Large intestine (tissue), 3 donors: ENCODE data around the gene YPEL1. TPM values are rescaled to one million over a fixed set of nuclear protein-coding genes. Genes with fewer than 3 reads are reported as not detected.

Experiments
- DNase-seq, 2 donors: peaks; one replicate each; pipeline versions ENCODE4 v3.0.0 to v3.0.0-alpha.2; 2013
- H3K27ac ChIP-seq: one replicate; pipeline ENCODE4 v1.5.1; 2013; ENCODE audit warnings: low read length
- H3K27me3 ChIP-seq: 2 replicates; pipeline ENCODE4 v1.6.1; 2013; ENCODE audit warnings: low read length; ENCODE audit not compliant: control insufficient read depth, insufficient read depth
- H3K36me3 ChIP-seq: 2 replicates; pipeline ENCODE4 v1.6.1; 2013; ENCODE audit warnings: low read length; ENCODE audit not compliant: control insufficient read depth, insufficient read depth
- H3K4me1 ChIP-seq: one replicate; pipeline ENCODE4 v1.6.1; 2013; ENCODE audit warnings: low read length; ENCODE audit not compliant: control insufficient read depth, insufficient read depth
- H3K4me3 ChIP-seq: one replicate; pipeline ENCODE4 v1.5.1; 2013; ENCODE audit warnings: low read length
- H3K9me3 ChIP-seq: one replicate; pipeline ENCODE4 v1.6.1; 2013; ENCODE audit warnings: mild to moderate bottlenecking, low read depth, low read length, moderate library complexity; ENCODE audit not compliant: control insufficient read depth
- WGBS: methylation state at CpG from one replicate; pipeline ENCODE4 v1.1.5; 2013; ENCODE audit warnings: low lambda C conversion rate; ENCODE audit not compliant: insufficient coverage; 5-methylcytosine and 5-hydroxymethylcytosine counted together
- polyA plus RNA-seq: library from polyadenylated mRNA; unstranded; fragments of 120-200 nt; gene quantifications from one replicate; pipeline ENCODE4 v1.2.1, GENCODE V29; 2013

YPEL1 gene
- polyA plus RNA-seq, 1 donor = 4.1 TPM

- no peaks in the 10 kb centered on the region for H3K9me3 ChIP-seq
- no peak for DNase-seq
- H3K4me3 ChIP-seq = no peak overlapping the region
- no peak overlapping the region for H3K27ac ChIP-seq
- H3K36me3 ChIP-seq = peaks cover 29% of the 10 kb centered on the region
- no peaks in the 10 kb centered on the region for H3K4me1 ChIP-seq
- H3K27me3 ChIP-seq = no peaks in the 10 kb centered on the region
- WGBS = no CpG with 5 or more reads among the region's 6 CpGs
Observed at GRCh38 chr22:21700822-21701221, 34.8 kb downstream of the YPEL1 start.

GRCh38 chr22:21699643-21700042, 36.0 kb downstream of the YPEL1 start:
- Histone ChIP-seq H3K36me3 (peaks cover 41% of the 10 kb centered on the region), H3K9me3 (no peaks in the 10 kb centered on the region), H3K27me3 (no peaks in the 10 kb centered on the region), H3K4me3 (no peak overlapping the region), H3K4me1 (no peaks in the 10 kb centered on the region), H3K27ac (no peak overlapping the region)
- no CpG with 5 or more reads among the region's 3 CpGs for WGBS
- DNase-seq = no peak

GRCh38 chr22:21698430-21699329, 36.9 kb downstream of the YPEL1 start:
- Histone ChIP-seq H3K9me3 (no peaks in the 10 kb centered on the region), H3K36me3 (peaks cover 51% of the 10 kb centered on the region), H3K4me1 (no peaks in the 10 kb centered on the region), H3K27ac (no peak overlapping the region), H3K4me3 (no peak overlapping the region), H3K27me3 (no peaks in the 10 kb centered on the region)
- DNase-seq = no peak
- WGBS = no CpG with 5 or more reads among the region's 22 CpGs

GRCh38 chr22:21697880-21698279, 37.7 kb downstream of the YPEL1 start:
- Histone ChIP-seq H3K9me3 (no peaks in the 10 kb centered on the region), H3K36me3 (peaks cover 55% of the 10 kb centered on the region), H3K27me3 (no peaks in the 10 kb centered on the region), H3K27ac (no peak overlapping the region), H3K4me3 (no peak overlapping the region), H3K4me1 (no peaks in the 10 kb centered on the region)
- DNase-seq = no peak

GRCh38 chr22:21697021-21697771, 38.4 kb downstream of the YPEL1 start:
- H3K9me3 ChIP-seq = no peaks in the 10 kb centered on the region
- no peak for DNase-seq
- no peaks in the 10 kb centered on the region for H3K27me3 ChIP-seq
- H3K4me1 ChIP-seq = no peaks in the 10 kb centered on the region
- H3K27ac ChIP-seq = no peak overlapping the region
- H3K36me3 ChIP-seq = peaks cover 54% of the 10 kb centered on the region
- H3K4me3 ChIP-seq = no peak overlapping the region
- WGBS = no CpG with 5 or more reads among the region's 16 CpGs

- peaks cover 56% of the 10 kb centered on the region for H3K36me3 ChIP-seq
- H3K27ac ChIP-seq = no peak overlapping the region
- DNase-seq = no peak
- H3K9me3 ChIP-seq = no peaks in the 10 kb centered on the region
- no peaks in the 10 kb centered on the region for H3K4me1 ChIP-seq
- no peak overlapping the region for H3K4me3 ChIP-seq
- no CpG with 5 or more reads among the region's 6 CpGs for WGBS
- H3K27me3 ChIP-seq = no peaks in the 10 kb centered on the region
Observed at GRCh38 chr22:21696115-21696514, 39.5 kb downstream of the YPEL1 start.

GRCh38 chr22:21695430-21696085, 40.0 kb downstream of the YPEL1 start:
- Histone ChIP-seq H3K36me3 (peaks cover 57% of the 10 kb centered on the region), H3K27ac (no peak overlapping the region), H3K27me3 (no peaks in the 10 kb centered on the region), H3K4me3 (no peak overlapping the region), H3K4me1 (no peaks in the 10 kb centered on the region), H3K9me3 (no peaks in the 10 kb centered on the region)
- WGBS = no CpG with 5 or more reads among the region's 6 CpGs
- no peak for DNase-seq

- Histone ChIP-seq H3K4me1 (no peaks in the 10 kb centered on the region), H3K4me3 (no peak overlapping the region), H3K27me3 (no peaks in the 10 kb centered on the region), H3K9me3 (no peaks in the 10 kb centered on the region), H3K36me3 (peaks cover 61% of the 10 kb centered on the region), H3K27ac (no peak overlapping the region)
- no CpG with 5 or more reads among the region's 20 CpGs for WGBS
- no peak for DNase-seq
Observed at GRCh38 chr22:21694795-21695429, 40.7 kb downstream of the YPEL1 start.

GRCh38 chr22:21694394-21694793, 41.2 kb downstream of the YPEL1 start:
- no peak overlapping the region for H3K4me3 ChIP-seq
- no peaks in the 10 kb centered on the region for H3K9me3 ChIP-seq
- no peaks in the 10 kb centered on the region for H3K27me3 ChIP-seq
- no CpG with 5 or more reads among the region's 14 CpGs for WGBS
- DNase-seq = no peak
- H3K4me1 ChIP-seq = no peaks in the 10 kb centered on the region
- H3K36me3 ChIP-seq = peaks cover 66% of the 10 kb centered on the region
- no peak overlapping the region for H3K27ac ChIP-seq

GRCh38 chr22:21693999-21694341, 41.6 kb downstream of the YPEL1 start:
- no peaks in the 10 kb centered on the region for H3K4me1 ChIP-seq
- WGBS = no CpG with 5 or more reads among the region's 13 CpGs
- H3K27ac ChIP-seq = no peak overlapping the region
- no peak overlapping the region for H3K4me3 ChIP-seq
- no peaks in the 10 kb centered on the region for H3K27me3 ChIP-seq
- H3K9me3 ChIP-seq = no peaks in the 10 kb centered on the region
- peaks cover 69% of the 10 kb centered on the region for H3K36me3 ChIP-seq
- no peak for DNase-seq
